Measurements from ENCODE around the gene LRP5.

The LRP5 gene

GRCh38 chr11:68328374-68329091 is 16.1 kb downstream of the LRP5 start:
- no peak for TF ChIP-seq CTCF (IDR thresholded peaks at IDR 0.05; ENCODE audit: low read depth, low read length, missing control alignments)
- DNase-seq (ENCODE audit: extremely low read depth, low read depth): no peak
- H3K4me3 ChIP-seq (replicated peaks; ENCODE audit: low read depth, low read length): no peak overlapping the region

DNA sequence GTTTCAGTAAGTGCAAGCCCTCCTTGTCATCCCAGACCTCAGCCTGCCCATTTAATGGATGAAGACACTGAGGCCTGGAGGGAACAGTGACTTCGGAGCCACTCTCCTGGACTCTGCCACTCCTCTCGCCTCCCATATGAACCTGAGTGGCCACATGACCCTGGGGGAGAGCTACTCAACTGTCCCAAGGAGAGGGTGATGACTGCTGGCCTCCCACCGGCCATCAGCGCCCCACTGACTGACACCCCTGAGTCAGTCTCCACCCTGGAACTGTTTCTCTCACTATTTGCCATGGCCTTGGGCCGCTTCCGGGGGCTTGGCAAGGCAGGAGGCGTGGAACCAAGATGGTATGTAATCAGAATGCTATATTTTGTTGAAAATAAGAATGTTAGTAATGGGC is 17.1 kb downstream of the LRP5 start:
- DNase-seq (ENCODE audit: extremely low read depth, low read depth): no peak
- no peak overlapping the region for H3K4me3 ChIP-seq (replicated peaks; ENCODE audit: low read depth, low read length)
- no peak for TF ChIP-seq CTCF (IDR thresholded peaks at IDR 0.05; ENCODE audit: low read depth, low read length, missing control alignments)

- no peak for TF ChIP-seq CTCF (IDR thresholded peaks at IDR 0.05; ENCODE audit: low read depth, low read length, missing control alignments)
- H3K4me3 ChIP-seq (replicated peaks; ENCODE audit: low read depth, low read length): no peak overlapping the region
- no peak for DNase-seq (ENCODE audit: extremely low read depth, low read depth)
Observed at GRCh38 chr11:68329978-68330699, 17.7 kb downstream of the LRP5 start.

GRCh38 chr11:68330700-68331337 is 18.4 kb downstream of the LRP5 start:
- DNase-seq (ENCODE audit: extremely low read depth, low read depth): no peak
- no peak overlapping the region for H3K4me3 ChIP-seq (replicated peaks; ENCODE audit: low read depth, low read length)
- TF ChIP-seq CTCF (IDR thresholded peaks at IDR 0.05; ENCODE audit: low read depth, low read length, missing control alignments): no peak

DNA sequence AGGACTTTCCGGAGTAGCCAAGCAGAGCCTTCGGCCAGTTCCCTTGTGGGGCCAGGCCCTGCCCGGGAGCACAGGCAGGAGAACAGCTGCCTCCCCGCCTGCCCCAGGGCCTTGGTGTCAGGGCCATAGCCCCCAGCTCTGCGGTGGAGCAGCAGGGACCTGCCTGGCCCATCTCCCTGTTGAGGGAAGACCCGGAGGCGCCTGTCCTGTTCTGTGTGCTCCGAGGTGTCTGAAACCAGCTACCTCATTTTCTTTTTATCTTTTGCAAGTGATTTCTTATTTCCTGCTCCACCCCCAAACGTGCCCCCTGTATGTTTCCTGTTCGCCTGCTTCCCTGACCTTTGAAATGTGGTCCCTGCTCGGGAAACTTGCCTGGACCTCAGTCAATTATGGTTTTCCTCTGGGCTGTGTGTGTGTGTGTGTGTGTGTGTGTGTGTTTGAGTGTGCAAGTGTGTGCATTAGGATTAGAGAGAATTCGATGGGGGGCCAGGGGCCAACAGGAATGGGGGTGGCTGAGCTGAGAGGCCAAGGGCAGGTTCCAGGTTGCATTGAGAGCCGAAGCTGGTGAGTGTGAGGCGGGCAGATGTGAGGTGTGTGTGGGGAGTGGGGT is 19.1 kb downstream of the LRP5 start:
- TF ChIP-seq CTCF (IDR thresholded peaks at IDR 0.05; ENCODE audit: low read depth, low read length, missing control alignments): no peak
- no peak for DNase-seq (ENCODE audit: extremely low read depth, low read depth)
- H3K4me3 ChIP-seq (replicated peaks; ENCODE audit: low read depth, low read length): no peak overlapping the region

GRCh38 chr11:68332186-68332585 is 19.8 kb downstream of the LRP5 start:
- no peak for DNase-seq (ENCODE audit: extremely low read depth, low read depth)
- H3K4me3 ChIP-seq (replicated peaks; ENCODE audit: low read depth, low read length): no peak overlapping the region
- no peak for TF ChIP-seq CTCF (IDR thresholded peaks at IDR 0.05; ENCODE audit: low read depth, low read length, missing control alignments)
